Parathyroid adenoma (tissue), 2 donors: ENCODE measurements around the gene PLCXD3.

Source experiments
- H2AFZ ChIP-seq: fragments of 300-600 bp; sonication (generic); one replicate; pipeline ENCODE4 v1.7.0; 2017; ENCODE audit warnings: antibody characterized with exemption, mild to moderate bottlenecking
- H3K27ac ChIP-seq: fragments of 300-600 bp; sonication (generic); one replicate; pipeline ENCODE4 v1.7.0; 2017
- H3K27me3 ChIP-seq: fragments of 300-600 bp; sonication (generic); one replicate; pipeline ENCODE4 v1.7.0; 2017; ENCODE audit warnings: low read length; ENCODE audit not compliant: control insufficient read depth, insufficient read depth
- H3K36me3 ChIP-seq: fragments of 300-600 bp; sonication (generic); one replicate; pipeline ENCODE4 v1.7.0; 2017; ENCODE audit warnings: low read length; ENCODE audit not compliant: control insufficient read depth, insufficient read depth
- H3K4me1 ChIP-seq: fragments of 300-600 bp; sonication (generic); one replicate; pipeline ENCODE4 v1.7.0; 2017; ENCODE audit warnings: control low read depth
- H3K4me2 ChIP-seq: fragments of 300-600 bp; sonication (generic); one replicate; pipeline ENCODE4 v1.7.0; 2017; ENCODE audit warnings: low read length
- H3K4me3 ChIP-seq: fragments of 300-600 bp; sonication (generic); one replicate; pipeline ENCODE4 v1.7.0; 2017; ENCODE audit warnings: low read depth, low read length
- H3K79me2 ChIP-seq: fragments of 300-600 bp; sonication (generic); one replicate; pipeline ENCODE4 v1.7.0; 2017; ENCODE audit warnings: control low read depth
- H3K9ac ChIP-seq: fragments of 300-600 bp; sonication (generic); one replicate; pipeline ENCODE4 v1.7.0; 2017; ENCODE audit warnings: mild to moderate bottlenecking
- H3K9me3 ChIP-seq: fragments of 300-600 bp; sonication (generic); one replicate; pipeline ENCODE4 v1.7.0; 2017; ENCODE audit warnings: low read length; ENCODE audit not compliant: control insufficient read depth
- CTCF ChIP-seq: fragments of 300-600 bp; sonication (generic); IDR thresholded peaks from one replicate; pipeline ENCODE4 v1.7.0; 2017; ENCODE audit warnings: antibody characterized with exemption, mild to moderate bottlenecking
- donor health status: primary hyperparathyroidism.

The PLCXD3 gene, protein sequence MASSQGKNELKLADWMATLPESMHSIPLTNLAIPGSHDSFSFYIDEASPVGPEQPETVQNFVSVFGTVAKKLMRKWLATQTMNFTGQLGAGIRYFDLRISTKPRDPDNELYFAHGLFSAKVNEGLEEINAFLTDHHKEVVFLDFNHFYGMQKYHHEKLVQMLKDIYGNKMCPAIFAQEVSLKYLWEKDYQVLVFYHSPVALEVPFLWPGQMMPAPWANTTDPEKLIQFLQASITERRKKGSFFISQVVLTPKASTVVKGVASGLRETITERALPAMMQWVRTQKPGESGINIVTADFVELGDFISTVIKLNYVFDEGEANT

DNA sequence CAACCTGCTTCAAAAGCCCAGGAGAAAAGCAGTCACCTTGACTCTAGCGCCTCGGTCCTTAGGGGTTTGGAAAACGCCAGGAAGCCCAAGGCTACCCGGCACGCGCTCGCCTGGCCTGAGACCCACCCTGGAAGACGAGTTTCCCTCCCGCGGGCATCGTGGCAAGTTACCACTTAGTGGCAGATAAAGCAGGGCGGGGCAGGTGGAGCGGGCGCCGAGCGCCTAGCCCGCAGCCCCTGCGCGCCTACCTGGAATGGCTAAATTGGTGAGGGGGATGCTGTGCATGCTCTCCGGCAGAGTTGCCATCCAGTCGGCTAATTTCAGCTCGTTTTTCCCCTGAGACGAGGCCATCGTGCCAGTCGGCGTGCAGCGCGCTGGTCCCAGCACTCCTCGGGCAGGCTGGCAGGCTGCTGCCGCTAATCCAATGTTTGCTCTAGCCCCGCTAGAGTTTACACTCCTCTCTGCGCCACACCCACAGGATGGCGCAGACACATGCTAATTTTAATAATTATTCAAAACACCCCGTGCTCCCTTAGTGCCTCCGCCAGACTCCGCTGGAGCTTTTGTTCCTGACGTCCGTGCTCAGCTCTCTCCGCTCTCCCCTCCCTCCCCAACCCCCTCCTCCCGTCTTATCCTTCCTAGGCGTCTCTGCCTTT lies at the start of gene PLCXD3:
TSS of gene PLCXD3 (minus strand) at position 426 of the 656 bp plus-strand sequence. CDS start at position 351, 75 bp downstream.
- H2AFZ ChIP-seq: peak within 1 kb of the TSS; percentile 62

DNA sequence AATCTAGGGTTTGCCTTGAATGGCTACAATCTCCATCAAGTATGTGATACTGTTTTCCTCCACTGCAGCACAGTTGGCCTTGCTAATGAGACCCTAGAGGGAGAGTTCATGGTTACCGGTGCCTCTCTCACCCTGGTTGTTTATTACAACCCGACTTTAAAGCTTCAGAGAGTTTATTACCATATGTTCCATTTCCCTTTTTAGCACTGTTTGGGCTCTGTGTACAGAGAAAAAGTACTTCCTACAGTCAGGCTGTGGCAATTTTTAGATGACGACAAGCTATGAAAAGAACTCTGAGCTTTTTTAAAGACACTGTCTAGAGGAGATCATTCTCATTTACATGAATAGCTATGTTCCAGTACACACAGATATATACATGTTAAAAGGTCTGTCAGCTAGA lies 48.8 kb upstream of the PLCXD3 start:
- Histone ChIP-seq H3K36me3 (no peaks in the 10 kb centered on the region), H3K4me2 (no peak overlapping the region), H3K27me3 (no peaks in the 10 kb centered on the region), H3K4me3 (no peak overlapping the region), H3K4me1 (no peaks in the 10 kb centered on the region), H3K9ac (no peak overlapping the region), H3K9me3 (no peaks in the 10 kb centered on the region), H2AFZ (no peak overlapping the region), H3K27ac (no peak overlapping the region), H3K79me2 (no peaks in the 10 kb centered on the region)
- TF ChIP-seq CTCF: no peak

More for the DNA sequence above, at the start of gene PLCXD3:
- Histone ChIP-seq H3K4me1 (no peaks in the 10 kb centered on the region), H3K36me3 (no peaks in the 10 kb centered on the region), H3K9ac (no peak within 1 kb of the TSS), H3K27me3 (no peaks in the 10 kb centered on the region), H3K79me2 (no peaks in the 10 kb centered on the region), H3K4me2 (peak within 1 kb of the TSS; percentile 71), H3K4me3 (peak within 1 kb of the TSS; percentile 31), H3K9me3 (no peaks in the 10 kb centered on the region), H3K27ac (no peak within 1 kb of the TSS)
- no peak for TF ChIP-seq CTCF

- Histone ChIP-seq H3K27me3 (no peaks in the 10 kb centered on the region), H3K27ac (no peak overlapping the region), H3K36me3 (no peaks in the 10 kb centered on the region), H3K9ac (no peak overlapping the region), H3K9me3 (no peaks in the 10 kb centered on the region), H3K4me1 (no peaks in the 10 kb centered on the region), H3K79me2 (no peaks in the 10 kb centered on the region), H2AFZ (no peak overlapping the region), H3K4me3 (no peak overlapping the region), H3K4me2 (no peak overlapping the region)
- TF ChIP-seq CTCF: no peak
Observed at GRCh38 chr5:41558295-41558694, 47.9 kb upstream of the PLCXD3 start.

DNA sequence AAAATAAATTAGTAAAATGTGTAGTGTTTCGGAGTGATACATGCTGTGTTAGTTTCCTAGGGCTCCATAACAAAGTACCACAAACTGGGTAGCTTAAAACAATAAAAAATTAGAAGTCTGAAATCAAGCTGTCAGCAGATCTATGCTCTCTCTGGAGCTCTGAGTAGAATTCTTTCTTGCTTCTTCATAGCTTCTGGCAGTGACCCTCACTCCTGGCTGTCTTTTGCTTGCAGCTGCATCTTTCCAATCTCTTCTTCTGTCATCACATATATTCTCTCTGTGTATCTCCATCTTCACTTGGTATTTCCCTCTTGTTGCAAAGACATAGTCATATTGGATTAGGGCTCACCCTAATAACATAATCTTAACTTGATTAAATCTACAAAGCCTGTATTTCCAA lies 37.6 kb upstream of the PLCXD3 start:
- TF ChIP-seq CTCF: no peak
- Histone ChIP-seq H3K79me2 (no peaks in the 10 kb centered on the region), H3K4me1 (no peaks in the 10 kb centered on the region), H3K4me3 (no peak overlapping the region), H3K9ac (no peak overlapping the region), H3K27ac (no peak overlapping the region), H3K4me2 (no peak overlapping the region), H3K36me3 (no peaks in the 10 kb centered on the region), H2AFZ (no peak overlapping the region), H3K27me3 (no peaks in the 10 kb centered on the region), H3K9me3 (no peaks in the 10 kb centered on the region)
